ENCODE data around the gene PREB. TPM values are rescaled to one million over a fixed set of nuclear protein-coding genes. Genes with fewer than 3 reads are reported as not detected.

The PREB gene
- total and polyA plus RNA-seq, 2 of the 13 experiments (the other 11 are each of a cell fraction or from before 2014, with no cell fraction given): 112 to 192 TPM

GRCh38 chr2:27133905-27134780, at the start of gene PREB (continued):
- peak; percentile 58 for TF ChIP-seq ZNF407 (CRISPR knock-in tag; IDR thresholded peaks at IDR 0.05; ENCODE audit: not compliant biosample characterization)
- TF ChIP-seq ZGPAT (CRISPR knock-in tag; IDR thresholded peaks at IDR 0.05): peak; percentile 72; the same call in 1 of the 2 replicates
- no peak for TF ChIP-seq NR2F6 (IDR thresholded peaks at IDR 0.05)
- TF ChIP-seq NR2F6 (CRISPR knock-in tag; IDR thresholded peaks at IDR 0.05): peak; percentile 49; the same call in 1 of the 2 replicates
- peak; percentile 44; the same call in 1 of the 2 replicates for TF ChIP-seq ZNF441 (CRISPR knock-in tag; IDR thresholded peaks at IDR 0.05; ENCODE audit: borderline replicate concordance)
- no peak for TF ChIP-seq LCORL (IDR thresholded peaks at IDR 0.05)
- peak; percentile 42; the same call in 1 of the 2 replicates for TF ChIP-seq LCORL (CRISPR knock-in tag; IDR thresholded peaks at IDR 0.05)
- TF ChIP-seq MAX (IDR thresholded peaks at IDR 0.05): peak; percentile 69
- TF ChIP-seq ZFP82 (CRISPR knock-in tag; IDR thresholded peaks at IDR 0.05; ENCODE audit: borderline replicate concordance): no peak
- no peak for TF ChIP-seq SMAD3 (CRISPR knock-in tag; IDR thresholded peaks at IDR 0.05)
- 0 out of 2 replicates have a peak, but pooled peaks have one; percentile 81 for TF ChIP-seq NFKB2 (CRISPR knock-in tag; IDR thresholded peaks at IDR 0.05; ENCODE audit: borderline replicate concordance)
- TF ChIP-seq ZNF672 (CRISPR knock-in tag; IDR thresholded peaks at IDR 0.05): no peak
- peak; percentile 74; the same call in 1 of the 2 replicates for TF ChIP-seq ZNF556 (CRISPR knock-in tag; IDR thresholded peaks at IDR 0.05; ENCODE audit: borderline replicate concordance)
- no peak for TF ChIP-seq DNMT3B (CRISPR knock-in tag; conservative IDR thresholded peaks at IDR 0.05)
- TF ChIP-seq FOXM1 (CRISPR knock-in tag; IDR thresholded peaks at IDR 0.05): no peak
- no peak for TF ChIP-seq ZNF737 (CRISPR knock-in tag; IDR thresholded peaks at IDR 0.05; ENCODE audit: borderline replicate concordance)
- TF ChIP-seq ETV5 (CRISPR knock-in tag; IDR thresholded peaks at IDR 0.05; ENCODE audit: borderline replicate concordance): no peak; the same call in 1 of the 2 replicates
- TF ChIP-seq MXD3 (CRISPR knock-in tag; IDR thresholded peaks at IDR 0.05): peak; percentile 57; the same call in 1 of the 2 replicates
- no peak for TF ChIP-seq ZNF484 (CRISPR knock-in tag; IDR thresholded peaks at IDR 0.05; ENCODE audit: borderline replicate concordance, low read depth)
- TF ChIP-seq RELA (CRISPR knock-in tag; IDR thresholded peaks at IDR 0.05): no peak; the same call in none of the 2 replicates

All from HepG2 (cell line).